ENCODE data around the gene CIAO3. TPM values are rescaled to one million over a fixed set of nuclear protein-coding genes. Genes with fewer than 3 reads are reported as not detected.

The CIAO3 gene
- total RNA-seq, 1 experiment from 2014 or later: 32.1 TPM

DNA sequence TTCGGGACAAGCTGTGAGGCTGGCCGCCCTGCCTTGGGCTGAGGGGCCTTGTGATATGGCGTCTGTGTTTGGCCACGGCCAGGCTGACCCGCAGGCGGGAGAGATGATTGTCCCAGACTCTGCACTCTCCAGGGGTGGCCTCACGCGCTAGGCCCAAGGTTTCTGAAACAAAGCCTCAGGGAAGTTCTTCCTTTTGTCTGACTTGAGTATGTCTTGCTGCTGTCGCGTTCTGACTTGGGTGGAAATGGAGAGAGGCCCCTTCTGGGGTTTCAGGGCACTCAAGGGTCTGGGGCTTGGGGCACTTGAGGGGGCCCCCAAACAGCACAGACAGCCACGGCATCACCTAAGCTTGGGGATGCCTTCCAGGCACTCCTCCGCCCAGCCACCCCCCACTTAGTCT is 29.7 kb downstream of the CIAO3 start:
- Histone ChIP-seq H3K9ac (ENCODE audit: low read length) (no peak overlapping the region), H3K4me3 (ENCODE audit: low read length) (no peak overlapping the region), H3K27me3 (ENCODE audit: low read length) (no peaks in the 10 kb centered on the region), H3K79me2 (ENCODE audit: low read length) (peaks cover 3% of the 10 kb centered on the region; the same call in 1 of the 2 replicates), H2AFZ (ENCODE audit: low read length) (no peak overlapping the region), H3K27ac (ENCODE audit: low read length) (no peak overlapping the region), H3K36me3 (ENCODE audit: insufficient read depth, low read length) (no peaks in the 10 kb centered on the region), H3K4me1 (ENCODE audit: low read length) (peaks cover 22% of the 10 kb centered on the region), H3K4me2 (ENCODE audit: low read depth, low read length, poor library complexity, severe bottlenecking) (no peak overlapping the region), H3K9me3 (ENCODE audit: low read length) (no peaks in the 10 kb centered on the region), H4K20me1 (ENCODE audit: insufficient read depth, low read depth, low read length) (peaks cover 20% of the 10 kb centered on the region; the same call in 1 of the 2 replicates), H3K9me2 (replicated peaks; ENCODE audit: insufficient read depth, low read length) (no peaks in the 10 kb centered on the region)
- DNase-seq: no peak

DNA sequence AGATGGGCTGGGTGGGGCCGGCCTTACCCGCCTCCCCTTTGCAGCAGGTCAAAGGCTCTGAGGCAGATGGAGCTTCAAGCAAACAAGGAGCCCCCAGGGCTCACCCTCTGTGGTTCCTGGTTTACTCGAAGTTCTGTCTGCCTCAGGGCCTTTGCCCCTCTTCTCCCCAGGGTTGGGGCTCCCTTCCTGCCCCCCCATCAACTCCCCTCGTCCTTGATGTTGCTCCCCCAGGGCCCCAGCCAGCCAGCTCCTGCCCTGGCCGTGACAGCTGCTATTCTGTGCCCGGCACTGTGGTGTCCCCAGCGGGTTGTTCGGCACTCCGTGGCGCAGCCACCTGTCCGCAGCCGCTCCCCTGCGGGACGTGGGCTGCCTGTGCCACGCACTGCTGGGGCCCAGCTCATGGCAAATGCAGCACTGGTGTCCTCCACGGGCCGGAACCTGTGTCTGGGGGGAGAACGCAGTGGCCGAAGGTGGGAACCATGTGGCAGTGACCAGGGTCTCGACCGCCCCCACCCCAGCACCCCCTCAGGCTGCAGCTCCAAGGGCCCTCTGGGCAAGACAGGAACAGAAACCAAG is 30.2 kb downstream of the CIAO3 start:
- H2AFZ ChIP-seq (ENCODE audit: low read length): no peak overlapping the region
- H3K4me2 ChIP-seq (ENCODE audit: low read depth, low read length, poor library complexity, severe bottlenecking): no peak overlapping the region
- no peaks in the 10 kb centered on the region for H3K27me3 ChIP-seq (ENCODE audit: low read length)

GRCh38 chr16:709566-710499 is 31.0 kb downstream of the CIAO3 start:
- Histone ChIP-seq H3K79me2 (ENCODE audit: low read length) (no peaks in the 10 kb centered on the region), H3K27me3 (ENCODE audit: low read length) (no peaks in the 10 kb centered on the region), H3K36me3 (ENCODE audit: insufficient read depth, low read length) (no peaks in the 10 kb centered on the region), H3K27ac (ENCODE audit: low read length) (no peak overlapping the region), H3K4me2 (ENCODE audit: low read depth, low read length, poor library complexity, severe bottlenecking) (no peak overlapping the region), H3K9me3 (ENCODE audit: low read length) (no peaks in the 10 kb centered on the region), H3K4me3 (ENCODE audit: low read length) (no peak overlapping the region), H3K4me1 (ENCODE audit: low read length) (peaks cover 15% of the 10 kb centered on the region), H2AFZ (ENCODE audit: low read length) (no peak overlapping the region), H3K9me2 (replicated peaks; ENCODE audit: insufficient read depth, low read length) (no peaks in the 10 kb centered on the region), H3K9ac (ENCODE audit: low read length) (no peak overlapping the region), H4K20me1 (ENCODE audit: insufficient read depth, low read depth, low read length) (peaks cover 17% of the 10 kb centered on the region; the same call in 1 of the 2 replicates)
- peak; percentile 64 for DNase-seq

More for the DNA sequence above, 30.2 kb downstream of the CIAO3 start:
- DNase-seq: peak; percentile 42
- Histone ChIP-seq H3K9ac (ENCODE audit: low read length) (no peak overlapping the region), H3K27ac (ENCODE audit: low read length) (no peak overlapping the region), H3K9me2 (replicated peaks; ENCODE audit: insufficient read depth, low read length) (no peaks in the 10 kb centered on the region), H3K79me2 (ENCODE audit: low read length) (no peaks in the 10 kb centered on the region), H3K4me1 (ENCODE audit: low read length) (peaks cover 18% of the 10 kb centered on the region), H3K9me3 (ENCODE audit: low read length) (no peaks in the 10 kb centered on the region), H3K4me3 (ENCODE audit: low read length) (no peak overlapping the region), H3K36me3 (ENCODE audit: insufficient read depth, low read length) (no peaks in the 10 kb centered on the region), H4K20me1 (ENCODE audit: insufficient read depth, low read depth, low read length) (peaks cover 17% of the 10 kb centered on the region; the same call in 1 of the 2 replicates)

GRCh38 chr16:708959-709358 is 31.8 kb downstream of the CIAO3 start:
- no peak for DNase-seq
- Histone ChIP-seq H3K9ac (ENCODE audit: low read length) (no peak overlapping the region), H3K27ac (ENCODE audit: low read length) (no peak overlapping the region), H3K4me1 (ENCODE audit: low read length) (peaks cover 9% of the 10 kb centered on the region), H4K20me1 (ENCODE audit: insufficient read depth, low read depth, low read length) (peaks cover 15% of the 10 kb centered on the region; the same call in 1 of the 2 replicates), H3K27me3 (ENCODE audit: low read length) (no peaks in the 10 kb centered on the region), H2AFZ (ENCODE audit: low read length) (no peak overlapping the region), H3K36me3 (ENCODE audit: insufficient read depth, low read length) (no peaks in the 10 kb centered on the region), H3K9me2 (replicated peaks; ENCODE audit: insufficient read depth, low read length) (no peaks in the 10 kb centered on the region), H3K4me2 (ENCODE audit: low read depth, low read length, poor library complexity, severe bottlenecking) (no peak overlapping the region), H3K9me3 (ENCODE audit: low read length) (no peaks in the 10 kb centered on the region), H3K79me2 (ENCODE audit: low read length) (no peaks in the 10 kb centered on the region), H3K4me3 (ENCODE audit: low read length) (no peak overlapping the region)

- Histone ChIP-seq H3K27me3 (ENCODE audit: low read length) (no peaks in the 10 kb centered on the region), H3K9me3 (ENCODE audit: low read length) (no peaks in the 10 kb centered on the region), H3K9ac (ENCODE audit: low read length) (no peak overlapping the region), H3K36me3 (ENCODE audit: insufficient read depth, low read length) (no peaks in the 10 kb centered on the region), H3K79me2 (ENCODE audit: low read length) (no peaks in the 10 kb centered on the region), H3K9me2 (replicated peaks; ENCODE audit: insufficient read depth, low read length) (no peaks in the 10 kb centered on the region), H3K27ac (ENCODE audit: low read length) (no peak overlapping the region), H3K4me1 (ENCODE audit: low read length) (peaks cover 9% of the 10 kb centered on the region), H2AFZ (ENCODE audit: low read length) (no peak overlapping the region), H3K4me2 (ENCODE audit: low read depth, low read length, poor library complexity, severe bottlenecking) (no peak overlapping the region), H3K4me3 (ENCODE audit: low read length) (no peak overlapping the region), H4K20me1 (ENCODE audit: insufficient read depth, low read depth, low read length) (peaks cover 11% of the 10 kb centered on the region; the same call in 1 of the 2 replicates)
- no peak for DNase-seq
Measured at GRCh38 chr16:708019-708418, 32.8 kb downstream of the CIAO3 start.

DNA sequence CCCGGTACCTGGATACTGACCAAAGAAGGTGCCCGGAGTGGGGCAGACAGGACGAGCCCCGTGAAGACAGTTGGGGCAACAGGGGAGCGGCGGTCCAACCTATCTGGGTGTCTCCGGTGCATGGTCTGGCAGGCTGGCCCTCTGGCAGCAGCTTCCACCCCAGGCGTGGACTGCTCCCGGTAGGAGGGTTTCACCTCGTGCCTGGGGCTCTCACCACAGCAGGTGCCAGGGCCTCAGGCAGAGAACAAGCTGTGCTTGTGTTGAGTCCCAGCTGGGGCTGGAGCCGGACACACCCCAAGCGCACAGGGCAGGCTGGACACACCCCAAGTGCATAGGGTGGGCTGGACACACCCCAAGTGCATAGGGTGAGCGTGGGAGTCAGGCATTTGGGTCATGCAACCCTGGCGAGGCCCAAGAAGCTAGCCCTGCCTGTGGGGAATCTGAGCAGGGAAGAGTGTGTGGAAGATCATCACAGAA is 33.7 kb downstream of the CIAO3 start:
- Histone ChIP-seq H3K4me2 (ENCODE audit: low read depth, low read length, poor library complexity, severe bottlenecking) (no peak overlapping the region), H3K79me2 (ENCODE audit: low read length) (no peaks in the 10 kb centered on the region), H4K20me1 (ENCODE audit: insufficient read depth, low read depth, low read length) (peaks cover 11% of the 10 kb centered on the region; the same call in 1 of the 2 replicates), H3K9me2 (replicated peaks; ENCODE audit: insufficient read depth, low read length) (no peaks in the 10 kb centered on the region), H3K4me1 (ENCODE audit: low read length) (peaks cover 9% of the 10 kb centered on the region), H3K27me3 (ENCODE audit: low read length) (no peaks in the 10 kb centered on the region), H3K27ac (ENCODE audit: low read length) (no peak overlapping the region), H3K9me3 (ENCODE audit: low read length) (no peaks in the 10 kb centered on the region), H3K4me3 (ENCODE audit: low read length) (no peak overlapping the region), H3K36me3 (ENCODE audit: insufficient read depth, low read length) (no peaks in the 10 kb centered on the region), H3K9ac (ENCODE audit: low read length) (no peak overlapping the region), H2AFZ (ENCODE audit: low read length) (no peak overlapping the region)
- DNase-seq: no peak

GRCh38 chr16:706189-707061 is 34.4 kb downstream of the CIAO3 start:
- Histone ChIP-seq H3K27ac (ENCODE audit: low read length) (no peak overlapping the region), H3K9me2 (replicated peaks; ENCODE audit: insufficient read depth, low read length) (no peaks in the 10 kb centered on the region), H2AFZ (ENCODE audit: low read length) (no peak overlapping the region), H3K4me3 (ENCODE audit: low read length) (no peak overlapping the region), H3K79me2 (ENCODE audit: low read length) (no peaks in the 10 kb centered on the region), H3K4me1 (ENCODE audit: low read length) (peaks cover 9% of the 10 kb centered on the region), H3K9me3 (ENCODE audit: low read length) (no peaks in the 10 kb centered on the region), H3K27me3 (ENCODE audit: low read length) (no peaks in the 10 kb centered on the region), H3K9ac (ENCODE audit: low read length) (no peak overlapping the region), H3K4me2 (ENCODE audit: low read depth, low read length, poor library complexity, severe bottlenecking) (no peak overlapping the region), H4K20me1 (ENCODE audit: insufficient read depth, low read depth, low read length) (peaks cover 11% of the 10 kb centered on the region; the same call in 1 of the 2 replicates), H3K36me3 (ENCODE audit: insufficient read depth, low read length) (no peaks in the 10 kb centered on the region)
- DNase-seq: no peak
